ENCODE results near the gene EVA1B. TPM values are rescaled to one million over a fixed set of nuclear protein-coding genes. Genes with fewer than 3 reads are reported as not detected.

Gene EVA1B
- total RNA-seq, 1 donor from 2014 or later: 3.7 TPM

Other genes with a start within 250 kb of the EVA1B start
- gene TEKT2, start 239.6 kb downstream of the EVA1B start, total RNA-seq: 5.9 TPM
- 14.8 TPM for gene ADPRS, start 234.8 kb downstream of the EVA1B start, total RNA-seq
- gene COL8A2, start 198.4 kb downstream of the EVA1B start, total RNA-seq: 0.98 TPM
- gene TRAPPC3, start 174.2 kb downstream of the EVA1B start, total RNA-seq: 40.8 TPM
- 52.9 TPM for gene MAP7D1, start 167.5 kb downstream of the EVA1B start, total RNA-seq
- 69.8 TPM for gene THRAP3, start 99.2 kb downstream of the EVA1B start, total RNA-seq
- 1.7 TPM for gene SH3D21, start 17.3 kb downstream of the EVA1B start, total RNA-seq
- gene STK40, start 62.3 kb upstream of the EVA1B start, total RNA-seq: 8.4 TPM
- 7.4 TPM for gene LSM10, start 74.3 kb upstream of the EVA1B start, total RNA-seq
- 12.8 TPM for gene OSCP1, start 126.8 kb upstream of the EVA1B start, total RNA-seq
- 10.8 TPM for gene MRPS15, start 140.7 kb upstream of the EVA1B start, total RNA-seq
- 2.0 TPM for gene CSF3R, start 159.3 kb upstream of the EVA1B start, total RNA-seq

All from temporal lobe (tissue), 1 donor.